ENCODE results near the gene VIPR2. TPM values are rescaled to one million over a fixed set of nuclear protein-coding genes. Genes with fewer than 3 reads are reported as not detected.

The VIPR2 gene
- total RNA-seq, 1 experiment from 2014 or later: not detected

DNA sequence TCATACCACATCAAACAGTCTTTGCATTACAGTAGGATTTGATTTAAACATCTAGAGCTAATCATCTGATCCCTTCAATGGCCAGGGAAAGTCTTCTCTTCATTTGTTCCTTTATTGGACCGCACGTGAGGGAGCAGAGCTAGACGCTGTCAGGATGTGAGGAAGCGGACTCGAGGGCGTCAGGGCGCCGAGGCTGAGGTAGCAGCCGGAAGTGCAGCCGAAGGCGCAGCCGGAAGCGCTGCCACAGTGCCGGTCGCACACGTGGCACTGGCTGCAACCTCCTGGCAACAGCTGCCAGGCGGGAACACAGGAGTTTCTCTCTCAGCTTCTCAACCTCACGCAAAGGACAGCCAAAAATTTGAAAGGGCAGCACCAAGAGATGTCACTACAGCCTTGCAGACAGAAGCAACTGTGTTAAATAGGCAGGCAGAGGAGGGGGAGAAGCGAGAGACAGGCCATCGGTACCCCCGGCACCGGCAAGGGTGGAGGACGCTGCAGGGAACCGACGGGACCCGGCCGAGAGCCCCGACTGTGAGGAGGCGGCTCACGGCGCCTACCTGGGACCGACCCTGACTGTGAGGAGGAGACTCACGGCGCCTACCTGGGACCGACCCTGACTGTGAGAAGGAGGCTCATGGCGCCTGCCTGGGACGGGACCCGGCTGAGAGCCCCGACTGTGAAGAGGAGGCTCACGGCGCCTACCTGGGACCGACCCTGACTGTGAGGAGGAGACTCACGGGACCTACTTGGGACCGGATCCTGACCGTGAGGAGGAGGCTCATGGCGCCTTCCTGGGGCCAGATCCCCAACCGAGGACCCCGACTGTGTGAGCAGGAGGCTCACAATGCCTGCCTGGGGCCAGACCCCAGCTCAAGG lies 32.3 kb downstream of the VIPR2 start:
- Histone ChIP-seq H3K4me2 (no peak overlapping the region), H3F3A (ENCODE audit: insufficient read depth, low read depth) (no peaks in the 10 kb centered on the region), H3K27me3 (ENCODE audit: insufficient read depth, low read depth) (peaks cover 97% of the 10 kb centered on the region), H3K4me1 (replicated peaks; ENCODE audit: insufficient read depth) (no peaks in the 10 kb centered on the region), H4K20me1 (ENCODE audit: insufficient read depth) (peaks cover 8% of the 10 kb centered on the region; the same call in 1 of the 2 replicates), H3K9me3 (ENCODE audit: insufficient read depth, low read depth) (no peaks in the 10 kb centered on the region), H3K79me2 (ENCODE audit: low read depth) (no peaks in the 10 kb centered on the region), H3K4me3 (no peak overlapping the region), H3K36me3 (ENCODE audit: low read depth) (no peaks in the 10 kb centered on the region), H3K9me2 (ENCODE audit: insufficient read depth) (no peaks in the 10 kb centered on the region), H2AFZ (no peak overlapping the region), H3K27ac (no peak overlapping the region)
- no peak for DNase-seq
- TF ChIP-seq, protein P1, sequence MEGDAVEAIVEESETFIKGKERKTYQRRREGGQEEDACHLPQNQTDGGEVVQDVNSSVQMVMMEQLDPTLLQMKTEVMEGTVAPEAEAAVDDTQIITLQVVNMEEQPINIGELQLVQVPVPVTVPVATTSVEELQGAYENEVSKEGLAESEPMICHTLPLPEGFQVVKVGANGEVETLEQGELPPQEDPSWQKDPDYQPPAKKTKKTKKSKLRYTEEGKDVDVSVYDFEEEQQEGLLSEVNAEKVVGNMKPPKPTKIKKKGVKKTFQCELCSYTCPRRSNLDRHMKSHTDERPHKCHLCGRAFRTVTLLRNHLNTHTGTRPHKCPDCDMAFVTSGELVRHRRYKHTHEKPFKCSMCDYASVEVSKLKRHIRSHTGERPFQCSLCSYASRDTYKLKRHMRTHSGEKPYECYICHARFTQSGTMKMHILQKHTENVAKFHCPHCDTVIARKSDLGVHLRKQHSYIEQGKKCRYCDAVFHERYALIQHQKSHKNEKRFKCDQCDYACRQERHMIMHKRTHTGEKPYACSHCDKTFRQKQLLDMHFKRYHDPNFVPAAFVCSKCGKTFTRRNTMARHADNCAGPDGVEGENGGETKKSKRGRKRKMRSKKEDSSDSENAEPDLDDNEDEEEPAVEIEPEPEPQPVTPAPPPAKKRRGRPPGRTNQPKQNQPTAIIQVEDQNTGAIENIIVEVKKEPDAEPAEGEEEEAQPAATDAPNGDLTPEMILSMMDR (conservative IDR thresholded peaks at IDR 0.05): no peak
- TF ChIP-seq EZH2 (IDR thresholded peaks at IDR 0.05; ENCODE audit: low read depth): no peak
- BruUV-seq (replicated peaks): no TSS peak
- CTCF ChIA-PET: no interaction called here
- POLR2A ChIA-PET (ENCODE audit: unreplicated experiment): no interaction called here
- intact Hi-C loops (cut with micrococcal nuclease; ENCODE audit: unreplicated experiment): no loop called here

- Histone ChIP-seq H3K4me1 (replicated peaks; ENCODE audit: insufficient read depth) (no peaks in the 10 kb centered on the region), H3K4me2 (no peak overlapping the region), H3K27ac (no peak overlapping the region), H3K9me2 (ENCODE audit: insufficient read depth) (no peaks in the 10 kb centered on the region), H3K9me3 (ENCODE audit: insufficient read depth, low read depth) (no peaks in the 10 kb centered on the region), H3F3A (ENCODE audit: insufficient read depth, low read depth) (no peaks in the 10 kb centered on the region), H3K4me3 (no peak overlapping the region), H3K27me3 (ENCODE audit: insufficient read depth, low read depth) (peaks cover 96% of the 10 kb centered on the region), H3K79me2 (ENCODE audit: low read depth) (no peaks in the 10 kb centered on the region), H4K20me1 (ENCODE audit: insufficient read depth) (peaks cover 8% of the 10 kb centered on the region; the same call in 1 of the 2 replicates), H3K36me3 (ENCODE audit: low read depth) (no peaks in the 10 kb centered on the region), H2AFZ (no peak overlapping the region)
- intact Hi-C loops (cut with micrococcal nuclease; ENCODE audit: unreplicated experiment): no loop called here
- TF ChIP-seq, protein P1 (conservative IDR thresholded peaks at IDR 0.05): no peak
- TF ChIP-seq EZH2 (IDR thresholded peaks at IDR 0.05; ENCODE audit: low read depth): no peak
- DNase-seq: no peak
- no TSS peak for BruUV-seq (replicated peaks)
- POLR2A ChIA-PET (ENCODE audit: unreplicated experiment): no interaction called here
- CTCF ChIA-PET: no interaction called here
Observed at GRCh38 chr7:159109653-159110035, 35.0 kb downstream of the VIPR2 start.

- Histone ChIP-seq H2AFZ (no peak overlapping the region), H3K36me3 (ENCODE audit: low read depth) (no peaks in the 10 kb centered on the region), H3K4me2 (no peak overlapping the region), H3K4me1 (replicated peaks; ENCODE audit: insufficient read depth) (no peaks in the 10 kb centered on the region), H3K9me2 (ENCODE audit: insufficient read depth) (no peaks in the 10 kb centered on the region), H3F3A (ENCODE audit: insufficient read depth, low read depth) (no peaks in the 10 kb centered on the region), H3K9me3 (ENCODE audit: insufficient read depth, low read depth) (no peaks in the 10 kb centered on the region), H3K27ac (no peak overlapping the region), H3K27me3 (ENCODE audit: insufficient read depth, low read depth) (peaks cover 96% of the 10 kb centered on the region), H4K20me1 (ENCODE audit: insufficient read depth) (peaks cover 8% of the 10 kb centered on the region; the same call in 1 of the 2 replicates), H3K4me3 (no peak overlapping the region), H3K79me2 (ENCODE audit: low read depth) (no peaks in the 10 kb centered on the region)
- intact Hi-C loops (cut with micrococcal nuclease; ENCODE audit: unreplicated experiment): no loop called here
- TF ChIP-seq EZH2 (IDR thresholded peaks at IDR 0.05; ENCODE audit: low read depth): no peak
- TF ChIP-seq, protein P1 (conservative IDR thresholded peaks at IDR 0.05): no peak
- DNase-seq: no peak
- CTCF ChIA-PET: no interaction called here
- BruUV-seq (replicated peaks): no TSS peak
- POLR2A ChIA-PET (ENCODE audit: unreplicated experiment): no interaction called here
Observed at GRCh38 chr7:159108941-159109652, 35.6 kb downstream of the VIPR2 start.
